Nephron (organoid): ENCODE data around the gene FEN1.

ENCODE experiments used
- H3K27ac Mint-ChIP-seq, 3 experiments: 2 replicates each; pipeline ENCODE4 v1.8.0; 2020; ENCODE audit warnings: mixed read lengths in 3 of 3, mild to moderate bottlenecking in 2 of 3, moderate library complexity in 1 of 3
- H3K27me3 Mint-ChIP-seq: 2 replicates; pipeline ENCODE4 v1.8.0; 2021; ENCODE audit warnings: low read depth, mild to moderate bottlenecking, moderate library complexity, mixed read lengths
- H3K36me3 Mint-ChIP-seq: 2 replicates; pipeline ENCODE4 v1.8.0; 2020; ENCODE audit warnings: low read depth, mixed read lengths
- H3K4me1 Mint-ChIP-seq: 2 replicates; pipeline ENCODE4 v1.8.0; 2020; ENCODE audit warnings: mixed read lengths
- H3K4me3 Mint-ChIP-seq, 3 experiments: 2 replicates each; pipeline ENCODE4 v1.8.0; 2020; ENCODE audit warnings: mild to moderate bottlenecking in 3 of 3, mixed read lengths in 3 of 3, moderate library complexity in 2 of 3
- H3K9me3 Mint-ChIP-seq: 2 replicates; pipeline ENCODE4 v1.8.0; 2020; ENCODE audit warnings: mixed read lengths
- CTCF ChIP-seq, 3 experiments: fragments of 200-600 bp; sonication (generic); IDR thresholded peaks; one replicate each; pipeline ENCODE4 v1.5.0; 2021; ENCODE audit warnings: antibody characterized with exemption in 3 of 3; ENCODE audit not compliant: unreplicated experiment in 3 of 3

The FEN1 gene

GRCh38 chr11:61805146-61805545 is 12.4 kb downstream of the FEN1 start:
- H3K9me3 Mint-ChIP-seq = no peaks in the 10 kb centered on the region
- no peaks in the 10 kb centered on the region for H3K27me3 Mint-ChIP-seq
- H3K4me1 Mint-ChIP-seq = peaks cover 6% of the 10 kb centered on the region
- peaks cover 77% of the 10 kb centered on the region for H3K36me3 Mint-ChIP-seq
- no peak overlapping the region for H3K4me3 Mint-ChIP-seq
- no peak overlapping the region for H3K27ac Mint-ChIP-seq
- TF ChIP-seq CTCF (IDR thresholded peaks at IDR 0.05; ENCODE audit: unreplicated experiment in 3 of 3) = no peak

GRCh38 chr11:61806785-61807184 is 14.1 kb downstream of the FEN1 start:
- TF ChIP-seq CTCF (IDR thresholded peaks at IDR 0.05; ENCODE audit: unreplicated experiment in 3 of 3) = no peak
- Mint-ChIP-seq H3K9me3 (no peaks in the 10 kb centered on the region), H3K36me3 (peaks cover 80% of the 10 kb centered on the region), H3K27me3 (no peaks in the 10 kb centered on the region), H3K27ac (no peak overlapping the region), H3K4me3 (no peak overlapping the region), H3K4me1 (peaks cover 6% of the 10 kb centered on the region)

DNA sequence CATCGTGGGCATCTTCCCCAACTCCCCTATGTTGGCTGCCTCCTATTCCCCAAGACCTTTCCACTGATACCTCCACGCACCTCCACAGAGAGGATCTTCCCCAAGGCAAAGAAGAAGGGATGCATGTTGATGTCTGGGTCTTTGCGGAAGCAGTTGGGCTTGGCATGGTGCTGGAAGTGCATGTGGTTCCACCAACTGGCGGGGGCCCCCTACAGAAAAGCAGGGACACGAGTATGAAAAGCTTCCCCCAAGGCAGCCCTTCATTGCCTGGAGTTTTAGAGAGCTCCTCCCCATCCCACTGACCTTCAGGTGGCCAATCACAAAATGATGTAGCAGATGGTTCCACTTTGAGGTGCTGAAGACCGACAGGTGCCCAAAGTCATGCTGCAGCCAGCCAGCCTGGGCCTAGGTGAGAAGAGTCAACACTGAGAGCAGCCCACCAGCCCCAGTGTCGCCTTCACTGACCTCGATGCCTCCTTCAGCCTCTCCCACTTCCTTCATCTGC is 18.0 kb downstream of the FEN1 start:
- peaks cover 69% of the 10 kb centered on the region for H3K36me3 Mint-ChIP-seq
- H3K9me3 Mint-ChIP-seq = no peaks in the 10 kb centered on the region
- no peak overlapping the region for H3K4me3 Mint-ChIP-seq
- H3K27me3 Mint-ChIP-seq = no peaks in the 10 kb centered on the region
- no peak for TF ChIP-seq CTCF (IDR thresholded peaks at IDR 0.05; ENCODE audit: unreplicated experiment in 3 of 3)
- H3K4me1 Mint-ChIP-seq = peaks cover 6% of the 10 kb centered on the region
- H3K27ac Mint-ChIP-seq = no peak overlapping the region

DNA sequence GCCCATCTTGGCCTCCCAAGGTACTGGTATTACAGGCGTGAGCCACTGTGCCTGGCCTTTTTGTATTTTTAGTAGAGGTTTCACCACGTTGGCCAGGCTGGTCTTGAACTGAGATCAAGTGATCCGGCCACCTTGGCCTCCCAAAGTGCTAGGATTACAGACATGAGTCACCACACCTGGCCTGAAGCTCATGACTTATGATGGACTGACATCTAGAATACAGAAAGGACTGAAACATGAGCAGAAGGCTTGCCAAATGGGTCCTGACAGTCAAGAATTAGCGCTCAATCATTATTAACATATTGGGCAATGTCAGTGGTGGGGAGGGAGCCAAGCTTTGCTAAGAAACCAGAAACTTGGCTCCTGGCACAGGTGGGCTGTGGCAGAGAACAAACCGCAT is 19.1 kb downstream of the FEN1 start:
- H3K4me3 Mint-ChIP-seq = peak overlapping the region in 2 of 3 experiments; percentile 37 to 75
- TF ChIP-seq CTCF (IDR thresholded peaks at IDR 0.05; ENCODE audit: unreplicated experiment in 3 of 3) = no peak
- H3K36me3 Mint-ChIP-seq = peaks cover 64% of the 10 kb centered on the region
- H3K4me1 Mint-ChIP-seq = peaks cover 6% of the 10 kb centered on the region
- no peaks in the 10 kb centered on the region for H3K9me3 Mint-ChIP-seq
- peak overlapping the region in 1 of 3 experiments; percentile 21 for H3K27ac Mint-ChIP-seq
- no peaks in the 10 kb centered on the region for H3K27me3 Mint-ChIP-seq

GRCh38 chr11:61812736-61813411 is 20.2 kb downstream of the FEN1 start:
- peaks cover 11% of the 10 kb centered on the region for H3K4me1 Mint-ChIP-seq
- peak overlapping the region in 2 of 3 experiments; percentile 27 to 61 for H3K27ac Mint-ChIP-seq
- TF ChIP-seq CTCF (IDR thresholded peaks at IDR 0.05; ENCODE audit: unreplicated experiment in 3 of 3) = no peak
- H3K9me3 Mint-ChIP-seq = no peaks in the 10 kb centered on the region
- peaks cover 54% of the 10 kb centered on the region for H3K36me3 Mint-ChIP-seq
- peak overlapping the region in 2 of 3 experiments; percentile 31 to 39 for H3K4me3 Mint-ChIP-seq
- H3K27me3 Mint-ChIP-seq = no peaks in the 10 kb centered on the region
